Calu3 (cell line): ENCODE measurements around the gene MROH9. TPM values are rescaled to one million over a fixed set of nuclear protein-coding genes. Genes with fewer than 3 reads are reported as not detected.

Experiments
- BruUV-seq: library from RNA; stranded (reverse); fragments of 400-500 nt; replicated peaks from 2 replicates; lab custom pipeline; 2021; lab: Mats Ljungman, UMichigan
- CTCF ChIA-PET: fragments of 300-600 bp; sonication (Branson Sonifier 250); formaldehyde crosslinking; loops from one replicate; lab custom pipeline; 2022; ENCODE audit warnings: antibody characterized with exemption; lab: Charles Lee
- DNase-seq: peaks from one replicate; pipeline ENCODE4 v3.0.0; 2022
- H3K27ac Mint-ChIP-seq: one replicate; pipeline ENCODE4 v1.8.0; 2022; ENCODE audit warnings: mixed read lengths; ENCODE audit not compliant: unreplicated experiment
- H3K27me3 Mint-ChIP-seq: one replicate; pipeline ENCODE4 v1.8.0; 2022; ENCODE audit warnings: mixed read lengths; ENCODE audit not compliant: unreplicated experiment
- H3K36me3 Mint-ChIP-seq: one replicate; pipeline ENCODE4 v1.8.0; 2022; ENCODE audit warnings: mild to moderate bottlenecking, moderate library complexity, mixed read lengths; ENCODE audit not compliant: insufficient read depth, unreplicated experiment
- H3K4me1 Mint-ChIP-seq: one replicate; pipeline ENCODE4 v1.8.0; 2022; ENCODE audit warnings: mild to moderate bottlenecking, low read depth, mixed read lengths; ENCODE audit not compliant: unreplicated experiment
- H3K4me3 Mint-ChIP-seq: one replicate; pipeline ENCODE4 v1.8.0; 2022; ENCODE audit warnings: mild to moderate bottlenecking, low read depth, moderate library complexity, mixed read lengths; ENCODE audit not compliant: unreplicated experiment
- H3K9me3 Mint-ChIP-seq: one replicate; pipeline ENCODE4 v1.8.0; 2022; ENCODE audit warnings: low read depth, mixed read lengths; ENCODE audit not compliant: unreplicated experiment
- intact Hi-C: fragments of 100-400 bp; cut with micrococcal nuclease; formaldehyde crosslinking; loops from one replicate; pipeline ENCODE4 v1.10.0; 2022; ENCODE audit not compliant: unreplicated experiment
- total RNA-seq: library from RNA; stranded (reverse); gene quantifications from 2 replicates; pipeline ENCODE4 v1.2.3, GENCODE V29; 2022
- TF ChIP-seq, protein P1 (sequence below): fragments of 200-600 bp; IDR thresholded peaks from one replicate; pipeline ENCODE4 v1.8.0; 2022; ENCODE audit warnings: antibody characterized with exemption; ENCODE audit not compliant: unreplicated experiment

Gene MROH9
- total RNA-seq, 1 experiment from 2014 or later: not detected

DNA sequence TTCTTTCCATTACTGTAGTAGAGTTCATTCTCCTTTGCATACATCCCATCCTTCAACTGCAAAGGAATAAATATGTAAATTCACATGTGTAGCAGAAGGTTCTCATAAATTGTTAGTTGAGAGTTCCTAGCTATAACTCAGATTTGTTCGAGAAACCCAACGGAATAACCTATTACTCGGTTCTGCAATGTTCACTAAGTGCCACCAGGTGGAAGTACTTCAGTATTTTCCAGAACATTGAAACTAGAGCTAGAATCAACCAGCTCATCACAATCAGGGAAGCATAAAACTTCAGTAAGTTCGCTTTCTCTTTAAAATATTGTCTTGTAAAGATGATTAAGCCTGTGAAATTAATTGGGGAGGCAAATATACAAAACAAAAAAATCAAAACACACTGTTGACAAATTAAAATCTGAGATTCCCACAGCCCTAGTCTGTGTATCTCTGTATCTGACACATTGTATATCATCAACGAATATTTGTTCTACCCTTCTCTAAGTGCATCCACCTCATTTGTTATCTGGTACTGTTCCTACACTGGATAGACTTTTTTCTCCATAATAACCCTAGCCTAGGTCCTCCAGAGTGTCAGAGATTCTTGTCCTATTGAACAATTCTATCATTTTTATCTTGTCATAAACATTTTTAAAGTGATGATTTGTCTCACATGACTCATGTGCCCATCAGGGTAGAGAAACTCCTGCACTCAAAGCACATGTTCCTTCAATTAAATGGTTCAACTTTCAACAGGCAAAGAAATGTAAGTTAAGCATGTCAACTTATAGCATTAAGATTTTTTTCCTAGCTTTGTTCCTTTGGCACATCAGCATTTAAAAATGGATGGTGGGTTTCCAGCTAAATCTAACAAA, 31.9 kb downstream of the MROH9 start:
- CTCF ChIA-PET: interaction anchor here (0.7 to 1.9 kb wide), 13 partner anchors 25 to 346 kb away, joined by 3 to 43 read pairs (median 5); partner anchors contain the start of gene FMO4
- TF ChIP-seq, protein P1, sequence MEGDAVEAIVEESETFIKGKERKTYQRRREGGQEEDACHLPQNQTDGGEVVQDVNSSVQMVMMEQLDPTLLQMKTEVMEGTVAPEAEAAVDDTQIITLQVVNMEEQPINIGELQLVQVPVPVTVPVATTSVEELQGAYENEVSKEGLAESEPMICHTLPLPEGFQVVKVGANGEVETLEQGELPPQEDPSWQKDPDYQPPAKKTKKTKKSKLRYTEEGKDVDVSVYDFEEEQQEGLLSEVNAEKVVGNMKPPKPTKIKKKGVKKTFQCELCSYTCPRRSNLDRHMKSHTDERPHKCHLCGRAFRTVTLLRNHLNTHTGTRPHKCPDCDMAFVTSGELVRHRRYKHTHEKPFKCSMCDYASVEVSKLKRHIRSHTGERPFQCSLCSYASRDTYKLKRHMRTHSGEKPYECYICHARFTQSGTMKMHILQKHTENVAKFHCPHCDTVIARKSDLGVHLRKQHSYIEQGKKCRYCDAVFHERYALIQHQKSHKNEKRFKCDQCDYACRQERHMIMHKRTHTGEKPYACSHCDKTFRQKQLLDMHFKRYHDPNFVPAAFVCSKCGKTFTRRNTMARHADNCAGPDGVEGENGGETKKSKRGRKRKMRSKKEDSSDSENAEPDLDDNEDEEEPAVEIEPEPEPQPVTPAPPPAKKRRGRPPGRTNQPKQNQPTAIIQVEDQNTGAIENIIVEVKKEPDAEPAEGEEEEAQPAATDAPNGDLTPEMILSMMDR: peak; percentile 46
- Mint-ChIP-seq H3K4me1 (no peaks in the 10 kb centered on the region), H3K27ac (no peak overlapping the region), H3K27me3 (peaks cover 11% of the 10 kb centered on the region), H3K36me3 (no peaks in the 10 kb centered on the region), H3K4me3 (no peak overlapping the region), H3K9me3 (no peaks in the 10 kb centered on the region)
- peak; percentile 18 for DNase-seq
- no TSS peak for BruUV-seq
- intact Hi-C loops: loop anchor here (1.0 to 10.0 kb wide), 4 partner anchors 221 to 438 kb away; partner anchors contain the start of gene FMO4

DNA sequence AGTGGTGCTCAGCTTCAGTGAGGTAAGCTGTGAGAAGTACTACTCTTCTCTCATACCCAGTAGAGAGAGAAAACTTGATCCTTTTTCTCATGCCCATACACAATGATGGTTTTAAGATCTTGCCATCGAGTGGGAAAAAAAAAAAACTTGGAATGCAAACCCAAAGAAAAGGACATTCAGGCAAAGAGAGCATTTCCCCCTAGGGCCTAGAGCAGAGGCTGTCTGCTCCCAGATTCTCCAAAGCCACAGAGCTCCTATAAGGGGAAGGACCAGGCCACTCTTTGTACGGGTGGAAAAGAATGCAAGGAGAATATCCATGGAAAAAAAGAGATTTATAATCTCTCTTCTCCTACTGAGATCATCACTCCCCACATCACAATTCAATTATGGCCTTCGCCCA, 34.9 kb downstream of the MROH9 start:
- H3K36me3 Mint-ChIP-seq: no peaks in the 10 kb centered on the region
- no peaks in the 10 kb centered on the region for H3K9me3 Mint-ChIP-seq
- intact Hi-C loops: no loop called here
- CTCF ChIA-PET: interaction anchor here (0.7 kb wide), 1 partner anchor 20 kb away, joined by 5 read pairs; no protein-coding TSS in a partner anchor
- peaks cover 3% of the 10 kb centered on the region for H3K27me3 Mint-ChIP-seq
- TF ChIP-seq, protein P1: no peak
- no peak overlapping the region for H3K4me3 Mint-ChIP-seq
- BruUV-seq: no TSS peak
- H3K4me1 Mint-ChIP-seq: no peaks in the 10 kb centered on the region
- DNase-seq: no peak
- no peak overlapping the region for H3K27ac Mint-ChIP-seq

DNA sequence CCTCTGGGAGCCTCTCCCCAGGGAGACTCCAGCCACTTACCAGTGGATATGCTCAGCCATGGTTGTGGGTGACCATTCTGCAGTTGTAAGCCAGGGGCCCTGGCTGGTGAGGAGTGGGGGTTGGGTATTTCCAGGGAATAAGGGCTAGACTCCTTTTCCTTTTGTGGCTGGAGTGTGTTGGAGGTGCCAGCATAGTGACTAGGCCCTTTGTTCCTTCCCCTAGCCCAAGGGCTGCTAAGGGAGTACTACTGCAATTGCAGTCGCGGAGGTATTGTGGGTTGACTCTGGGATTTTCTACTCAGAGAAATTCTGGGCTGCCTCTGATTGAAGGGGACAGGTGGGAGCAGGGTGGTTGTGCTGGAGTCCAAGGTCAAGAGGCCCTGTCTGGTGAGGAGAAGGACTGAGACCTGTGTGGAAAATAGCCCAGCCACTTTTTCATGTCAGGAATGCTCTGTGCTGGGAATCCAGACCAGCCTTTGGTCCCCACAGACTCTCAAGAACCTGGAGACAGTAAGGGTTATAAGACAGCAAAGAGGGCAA, 43.1 kb downstream of the MROH9 start:
- BruUV-seq: no TSS peak
- CTCF ChIA-PET: no interaction called here
- TF ChIP-seq, protein P1: no peak
- Mint-ChIP-seq H3K9me3 (peaks cover 3% of the 10 kb centered on the region), H3K4me1 (no peaks in the 10 kb centered on the region), H3K4me3 (no peak overlapping the region), H3K36me3 (no peaks in the 10 kb centered on the region), H3K27ac (no peak overlapping the region), H3K27me3 (peaks cover 27% of the 10 kb centered on the region)
- intact Hi-C loops: no loop called here
- DNase-seq: no peak

DNA sequence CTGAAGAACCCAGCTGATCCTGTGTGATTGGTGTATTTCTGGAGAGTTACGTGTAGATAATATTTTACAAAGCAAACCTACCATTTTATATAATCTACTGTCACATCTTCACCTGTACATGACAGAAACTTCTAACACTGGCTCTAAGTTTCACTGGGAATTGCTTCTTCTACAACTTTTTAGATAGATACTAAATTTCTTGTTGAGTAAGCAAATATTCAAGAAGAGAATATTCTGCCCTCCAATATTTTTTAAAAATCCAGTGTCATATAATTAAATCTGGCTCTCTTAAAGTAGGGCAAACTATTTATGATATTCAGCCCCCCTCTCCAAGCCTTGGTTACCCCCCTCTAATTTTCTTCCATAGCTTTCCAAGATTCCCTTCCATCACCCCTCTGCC, 50.1 kb downstream of the MROH9 start:
- CTCF ChIA-PET: no interaction called here

More for the DNA sequence above, 50.1 kb downstream of the MROH9 start:
- Mint-ChIP-seq H3K27ac (no peak overlapping the region), H3K27me3 (no peaks in the 10 kb centered on the region), H3K9me3 (no peaks in the 10 kb centered on the region), H3K4me3 (no peak overlapping the region), H3K36me3 (no peaks in the 10 kb centered on the region), H3K4me1 (no peaks in the 10 kb centered on the region)
- no peak for DNase-seq
- TF ChIP-seq, protein P1: no peak
- no TSS peak for BruUV-seq
- intact Hi-C loops: no loop called here
